Measurements from ENCODE around the gene REN.

Gene REN

GRCh38 chr1:204198348-204199340 lies 32.5 kb upstream of the REN start:
- peaks cover 29% of the 10 kb centered on the region for H3K27me3 Mint-ChIP-seq
- H3K36me3 Mint-ChIP-seq (ENCODE audit: insufficient read depth), result no peaks in the 10 kb centered on the region
- H3K4me1 Mint-ChIP-seq, result no peaks in the 10 kb centered on the region
- DNase-seq (ENCODE audit: low spot score in 2 of 2) (no peak), ATAC-seq (replicated peaks; ENCODE audit: extremely low read depth, poor library complexity, severe bottlenecking) (no peak)
- H3K9me3 Mint-ChIP-seq, result no peaks in the 10 kb centered on the region
- H3K27ac Mint-ChIP-seq (ENCODE audit: low read depth), result no peak overlapping the region
- no peak overlapping the region for H3K4me3 Mint-ChIP-seq

DNA sequence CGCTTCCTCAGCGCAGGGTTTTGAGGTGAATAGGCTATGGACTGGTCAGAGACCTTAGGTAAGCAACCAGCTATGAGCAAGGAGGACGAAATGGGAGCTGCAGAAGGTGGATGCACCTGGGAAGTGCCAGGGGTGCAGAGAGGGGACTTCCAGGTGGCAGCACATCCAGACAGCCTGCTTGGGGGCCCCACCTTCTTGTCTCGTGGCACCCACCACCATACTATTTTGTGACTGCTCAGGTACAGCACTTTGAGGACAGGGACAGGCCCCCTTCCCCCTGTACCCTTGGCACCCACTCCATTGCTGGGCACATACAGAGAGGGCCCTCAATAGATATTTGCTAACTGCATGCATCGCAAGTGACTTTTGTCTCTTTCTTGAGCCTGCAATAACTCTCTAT lies 30.9 kb upstream of the REN start:
- Mint-ChIP-seq H3K4me1 (no peaks in the 10 kb centered on the region), H3K27me3 (peaks cover 27% of the 10 kb centered on the region), H3K36me3 (ENCODE audit: insufficient read depth) (no peaks in the 10 kb centered on the region), H3K9me3 (no peaks in the 10 kb centered on the region), H3K27ac (ENCODE audit: low read depth) (no peak overlapping the region), H3K4me3 (no peak overlapping the region)
- no peak for ATAC-seq (replicated peaks; ENCODE audit: extremely low read depth, poor library complexity, severe bottlenecking)
- DNase-seq (ENCODE audit: low spot score in 2 of 2), result no peak

GRCh38 chr1:204196068-204196795 lies 30.1 kb upstream of the REN start, which contains the start of gene KISS1:
TSS of gene KISS1 (minus strand) at chr1:204196491. CDS start at chr1:204192876, 3,615 bp downstream.
- ATAC-seq (replicated peaks; ENCODE audit: extremely low read depth, poor library complexity, severe bottlenecking) (no peak), DNase-seq (ENCODE audit: low spot score in 2 of 2) (no peak)
- Mint-ChIP-seq H3K4me1 (no peaks in the 10 kb centered on the region), H3K27me3 (peaks cover 19% of the 10 kb centered on the region), H3K4me3 (no peak within 1 kb of the TSS), H3K36me3 (ENCODE audit: insufficient read depth) (no peaks in the 10 kb centered on the region), H3K9me3 (no peaks in the 10 kb centered on the region), H3K27ac (ENCODE audit: low read depth) (no peak within 1 kb of the TSS)

- Mint-ChIP-seq H3K4me1 (no peaks in the 10 kb centered on the region), H3K4me3 (no peak overlapping the region), H3K36me3 (ENCODE audit: insufficient read depth) (no peaks in the 10 kb centered on the region), H3K27ac (ENCODE audit: low read depth) (no peak overlapping the region), H3K9me3 (no peaks in the 10 kb centered on the region), H3K27me3 (peaks cover 14% of the 10 kb centered on the region)
- DNase-seq (ENCODE audit: low spot score in 2 of 2) (no peak), ATAC-seq (replicated peaks; ENCODE audit: extremely low read depth, poor library complexity, severe bottlenecking) (no peak)
Observed at GRCh38 chr1:204194771-204195170, 28.6 kb upstream of the REN start.

GRCh38 chr1:204194080-204194479 lies 27.9 kb upstream of the REN start:
- Mint-ChIP-seq H3K27ac (ENCODE audit: low read depth) (no peak overlapping the region), H3K4me3 (no peak overlapping the region), H3K4me1 (no peaks in the 10 kb centered on the region), H3K9me3 (no peaks in the 10 kb centered on the region), H3K36me3 (ENCODE audit: insufficient read depth) (no peaks in the 10 kb centered on the region), H3K27me3 (peaks cover 21% of the 10 kb centered on the region)
- no peak for ATAC-seq (replicated peaks; ENCODE audit: extremely low read depth, poor library complexity, severe bottlenecking)
- no peak for DNase-seq (ENCODE audit: low spot score in 2 of 2)

DNA sequence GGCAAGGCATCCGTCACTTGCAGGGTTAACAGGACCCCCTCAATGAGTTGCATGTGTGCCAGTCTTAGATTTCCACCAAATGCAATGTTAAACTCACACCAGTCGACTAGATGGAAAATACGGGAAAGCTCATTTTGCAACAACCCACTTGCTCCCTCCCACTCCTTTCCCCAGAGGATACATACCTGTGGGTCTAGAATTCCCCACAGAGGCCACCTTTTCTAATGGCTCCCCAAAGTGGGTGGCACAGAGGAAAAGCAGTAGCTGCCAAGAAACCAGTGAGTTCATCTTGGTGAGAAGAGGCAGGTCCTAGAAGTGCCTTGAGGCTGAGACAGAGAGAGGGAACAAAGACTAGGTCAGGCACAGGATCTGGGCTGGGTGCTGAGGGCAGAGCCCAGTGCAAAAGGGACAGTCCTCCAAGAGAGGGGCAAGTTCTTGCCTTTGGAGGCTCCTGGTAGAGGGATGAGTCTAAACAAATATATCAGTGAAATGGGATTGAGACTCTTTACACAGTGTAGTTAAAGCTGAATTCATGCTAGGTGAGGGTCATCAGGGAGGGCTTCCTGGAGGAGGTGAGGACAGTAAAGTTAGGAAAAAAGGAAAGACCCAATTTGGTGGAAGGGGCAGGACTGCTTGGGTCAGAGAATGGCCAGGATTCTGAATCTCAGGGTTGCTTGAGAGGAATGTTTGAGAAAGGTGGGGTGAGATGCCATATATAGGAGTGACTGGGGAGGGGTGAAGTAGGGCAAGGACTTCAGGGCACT lies 26.6 kb upstream of the REN start:
- DNase-seq (ENCODE audit: low spot score in 2 of 2), result no peak
- Mint-ChIP-seq H3K36me3 (ENCODE audit: insufficient read depth) (no peaks in the 10 kb centered on the region), H3K9me3 (no peaks in the 10 kb centered on the region), H3K27me3 (peaks cover 34% of the 10 kb centered on the region), H3K4me3 (no peak overlapping the region), H3K4me1 (no peaks in the 10 kb centered on the region), H3K27ac (ENCODE audit: low read depth) (no peak overlapping the region)
- ATAC-seq (replicated peaks; ENCODE audit: extremely low read depth, poor library complexity, severe bottlenecking), result no peak

GRCh38 chr1:204192046-204192445 lies 25.9 kb upstream of the REN start:
- no peak for DNase-seq (ENCODE audit: low spot score in 2 of 2)
- peaks cover 41% of the 10 kb centered on the region for H3K27me3 Mint-ChIP-seq
- no peaks in the 10 kb centered on the region for H3K9me3 Mint-ChIP-seq
- no peak for ATAC-seq (replicated peaks; ENCODE audit: extremely low read depth, poor library complexity, severe bottlenecking)
- H3K36me3 Mint-ChIP-seq (ENCODE audit: insufficient read depth), result no peaks in the 10 kb centered on the region
- H3K4me3 Mint-ChIP-seq, result no peak overlapping the region
- H3K27ac Mint-ChIP-seq (ENCODE audit: low read depth), result no peak overlapping the region
- H3K4me1 Mint-ChIP-seq, result no peaks in the 10 kb centered on the region

DNA sequence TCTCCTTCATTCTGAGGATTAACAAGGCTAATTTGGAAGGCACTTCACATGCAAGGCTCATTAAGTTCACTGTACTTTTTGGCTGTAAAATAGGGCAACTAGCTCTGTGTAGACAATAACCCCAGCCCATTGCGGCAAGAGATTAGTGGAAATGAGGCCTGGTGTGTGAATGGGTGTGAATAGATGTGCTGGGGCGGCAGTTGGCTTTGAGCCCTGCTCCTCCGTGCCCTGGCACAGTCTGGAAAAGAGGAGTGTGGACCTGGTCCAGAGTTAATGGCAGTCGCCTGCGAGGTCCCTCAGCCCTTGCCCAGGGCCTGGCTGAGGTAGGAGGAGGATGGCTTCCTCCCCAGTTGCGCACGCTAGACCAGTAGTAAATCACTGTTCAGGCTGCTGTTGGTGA lies 25.3 kb upstream of the REN start:
- no peak overlapping the region for H3K4me3 Mint-ChIP-seq
- no peaks in the 10 kb centered on the region for H3K36me3 Mint-ChIP-seq (ENCODE audit: insufficient read depth)
- no peak overlapping the region for H3K27ac Mint-ChIP-seq (ENCODE audit: low read depth)
- no peak for DNase-seq (ENCODE audit: low spot score in 2 of 2)
- no peaks in the 10 kb centered on the region for H3K4me1 Mint-ChIP-seq
- peaks cover 47% of the 10 kb centered on the region for H3K27me3 Mint-ChIP-seq
- no peak for ATAC-seq (replicated peaks; ENCODE audit: extremely low read depth, poor library complexity, severe bottlenecking)
- no peaks in the 10 kb centered on the region for H3K9me3 Mint-ChIP-seq

DNA sequence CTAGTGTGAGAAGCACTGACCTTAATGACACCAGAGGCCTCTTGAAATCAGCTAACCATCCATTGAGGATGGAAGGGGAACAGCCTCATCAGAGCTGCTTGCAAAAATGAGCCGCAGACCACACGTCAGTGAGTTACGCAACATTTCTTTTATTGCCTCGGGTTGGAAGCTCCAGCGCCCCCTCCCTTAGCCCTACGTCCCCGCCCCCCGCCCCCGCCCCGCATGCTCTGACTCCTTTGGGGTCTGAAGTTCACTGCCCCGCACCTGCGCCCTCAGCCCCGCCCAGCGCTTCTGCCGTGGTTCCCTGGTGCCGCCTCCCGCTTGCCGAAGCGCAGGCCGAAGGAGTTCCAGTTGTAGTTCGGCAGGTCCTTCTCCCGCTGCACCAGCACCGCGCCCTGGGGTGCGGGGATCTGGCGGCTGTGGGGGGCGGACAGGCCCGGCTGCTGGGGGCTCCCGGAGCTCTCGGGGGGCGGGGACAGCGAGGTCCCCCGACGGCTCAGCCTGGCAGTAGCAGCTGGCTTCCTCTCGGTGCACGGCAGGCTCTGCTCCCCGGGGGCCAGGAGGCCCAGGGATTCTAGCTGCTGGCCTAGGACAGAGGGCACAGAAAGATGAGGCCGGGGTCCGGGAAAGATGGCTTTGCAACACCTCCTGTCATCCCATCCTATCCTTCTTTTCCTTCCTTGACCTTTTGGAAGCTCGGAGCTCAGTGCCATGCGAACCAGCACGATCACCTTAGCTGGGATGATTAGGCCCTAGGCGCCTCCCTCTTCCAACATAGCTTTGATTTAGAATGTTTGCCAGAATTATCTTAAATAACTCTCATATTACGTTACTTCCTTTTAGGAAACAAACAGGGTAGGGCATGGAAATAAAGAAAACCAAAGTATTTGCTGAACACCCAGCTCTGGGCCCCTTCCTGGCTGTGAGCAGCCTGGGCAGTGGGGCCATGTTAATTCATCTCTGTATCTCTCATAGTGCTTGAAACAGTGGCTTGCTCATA lies 24.4 kb upstream of the REN start:
- no peaks in the 10 kb centered on the region for H3K4me1 Mint-ChIP-seq
- DNase-seq (ENCODE audit: low spot score in 2 of 2), result no peak
- H3K4me3 Mint-ChIP-seq, result no peak overlapping the region
- ATAC-seq (replicated peaks; ENCODE audit: extremely low read depth, poor library complexity, severe bottlenecking), result no peak
- peaks cover 49% of the 10 kb centered on the region for H3K27me3 Mint-ChIP-seq
- no peaks in the 10 kb centered on the region for H3K9me3 Mint-ChIP-seq
- no peak overlapping the region for H3K27ac Mint-ChIP-seq (ENCODE audit: low read depth)
- H3K36me3 Mint-ChIP-seq (ENCODE audit: insufficient read depth), result no peaks in the 10 kb centered on the region

DNA sequence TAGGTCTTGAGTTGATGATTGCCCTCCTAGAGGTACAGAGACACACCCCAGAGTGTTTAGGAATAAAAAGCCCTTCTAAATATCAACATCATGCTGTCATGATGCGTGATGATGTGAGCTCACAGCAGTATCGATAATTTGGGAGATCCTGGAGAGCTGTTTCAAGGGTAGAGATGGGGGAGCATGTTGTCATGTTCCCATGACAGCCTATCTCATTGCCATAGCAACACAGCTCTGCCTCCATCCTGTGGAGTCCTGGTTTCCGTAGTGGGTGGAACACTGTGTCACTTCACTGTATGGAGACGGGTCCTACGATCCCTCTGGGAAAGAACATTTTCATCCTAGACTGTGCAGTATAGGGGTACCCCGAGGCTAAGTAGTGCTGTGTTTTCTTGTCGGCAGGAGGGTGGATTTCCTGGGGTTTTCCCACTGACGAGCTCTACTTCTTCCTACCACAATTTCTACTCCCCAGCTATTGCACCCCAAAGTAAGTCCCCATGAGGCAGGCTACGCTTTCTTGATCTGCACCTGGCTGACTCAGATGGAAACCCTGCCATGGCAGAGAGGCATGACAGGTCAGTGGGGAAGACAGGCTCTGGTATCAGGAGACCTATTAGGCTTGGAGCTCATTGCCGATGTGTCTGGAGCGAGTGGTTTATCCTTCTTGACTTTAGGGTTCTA lies 23.0 kb upstream of the REN start:
- no peaks in the 10 kb centered on the region for H3K36me3 Mint-ChIP-seq (ENCODE audit: insufficient read depth)
- H3K4me3 Mint-ChIP-seq, result no peak overlapping the region
- H3K4me1 Mint-ChIP-seq, result no peaks in the 10 kb centered on the region
- no peak for DNase-seq (ENCODE audit: low spot score in 2 of 2)
- no peaks in the 10 kb centered on the region for H3K9me3 Mint-ChIP-seq
- H3K27me3 Mint-ChIP-seq, result peaks cover 49% of the 10 kb centered on the region
- H3K27ac Mint-ChIP-seq (ENCODE audit: low read depth), result no peak overlapping the region
- ATAC-seq (replicated peaks; ENCODE audit: extremely low read depth, poor library complexity, severe bottlenecking), result no peak

DNA sequence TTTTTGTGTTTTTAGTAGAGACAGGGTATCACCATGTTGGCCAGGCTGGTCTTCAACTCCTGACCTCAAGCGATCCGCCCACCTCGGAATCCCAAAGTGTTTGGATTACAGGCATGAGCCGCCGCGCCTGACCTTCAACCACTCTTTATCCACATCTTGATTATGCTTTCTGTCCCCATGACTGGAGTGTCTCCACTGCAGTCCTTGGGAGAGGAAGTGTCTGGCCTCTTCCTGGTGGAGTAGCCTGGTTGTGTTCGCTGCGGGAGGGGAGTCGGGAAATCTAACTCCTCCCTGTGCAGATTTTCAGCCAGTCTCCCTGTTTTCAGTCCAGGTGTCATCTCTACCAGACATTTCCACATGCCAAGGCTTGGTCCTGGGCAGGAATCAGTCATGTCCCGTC lies 20.5 kb upstream of the REN start:
- Mint-ChIP-seq H3K27me3 (peaks cover 38% of the 10 kb centered on the region), H3K9me3 (no peaks in the 10 kb centered on the region), H3K4me3 (no peak overlapping the region), H3K27ac (ENCODE audit: low read depth) (no peak overlapping the region), H3K4me1 (no peaks in the 10 kb centered on the region), H3K36me3 (ENCODE audit: insufficient read depth) (no peaks in the 10 kb centered on the region)
- DNase-seq (ENCODE audit: low spot score in 2 of 2) (no peak), ATAC-seq (replicated peaks; ENCODE audit: extremely low read depth, poor library complexity, severe bottlenecking) (no peak)
